ENCODE results near the gene PRELP. TPM values are rescaled to one million over a fixed set of nuclear protein-coding genes. Genes with fewer than 3 reads are reported as not detected.

PRELP gene
- total RNA-seq, 120 experiments from 2014 or later: 4.5 to 44.2 (median 15.2) TPM

Other genes with a start within 250 kb of the PRELP start
- gene CHIT1, start 246.1 kb upstream of the PRELP start, total RNA-seq: 1 to 10 TPM in 92 of 120 experiments, under 1 TPM in 24, not detected in 4; 0.17 to 6.8 (median 1.6) TPM
- gene BTG2, start 170.3 kb upstream of the PRELP start, total RNA-seq: 100 to 1,000 TPM in 3 of 120 experiments, 10 to 100 TPM in 117; 21.2 to 122 (median 33.4) TPM
- gene FMOD, start 124.7 kb upstream of the PRELP start, total RNA-seq: 10 to 100 TPM in 7 of 120 experiments, 1 to 10 TPM in 108, under 1 TPM in 5; 0.38 to 15.4 (median 2.9) TPM
- 1 to 10 TPM in 1 of 120 experiments, under 1 TPM in 1, not detected in 118; 0.48 to 1.4 TPM for gene OPTC, start 18.3 kb downstream of the PRELP start, total RNA-seq
- gene ATP2B4, start 151.0 kb downstream of the PRELP start, total RNA-seq: 100 to 1,000 TPM in 118 of 120 experiments, 10 to 100 TPM in 2; 87.0 to 184 (median 142) TPM

All from dorsolateral prefrontal cortex (tissue), 118 donors.